Mucosa of descending colon (tissue), 3 donors: ENCODE results near the gene IRF7. TPM values are rescaled to one million over a fixed set of nuclear protein-coding genes. Genes with fewer than 3 reads are reported as not detected.
A peak's percentile ranks its signal among the peaks of the same experiment; 100 is the strongest.

Source experiments
- ATAC-seq: fragments of 200-7000 bp; cut with Tn5 transposase; one replicate; pipeline ENCODE4 v1.9.1; 2020; ENCODE audit warnings: mild to moderate bottlenecking, moderate library complexity
- DNase-seq, 3 donors: peaks; one replicate each; pipeline ENCODE4 v3.0.0-alpha.2; 2020
- H3K36me3 ChIP-seq: fragments of 200-600 bp; one replicate; pipeline ENCODE4 v1.8.0; 2021; ENCODE audit warnings: low read depth, mild to moderate bottlenecking
- H3K4me1 ChIP-seq: fragments of 200-600 bp; one replicate; pipeline ENCODE4 v1.8.0; 2021; ENCODE audit warnings: low read depth, mild to moderate bottlenecking
- H3K4me3 ChIP-seq: fragments of 200-600 bp; one replicate; pipeline ENCODE4 v1.8.0; 2021; ENCODE audit warnings: mild to moderate bottlenecking
- H3K9me3 ChIP-seq: fragments of 200-600 bp; one replicate; pipeline ENCODE4 v1.8.0; 2021; ENCODE audit warnings: mild to moderate bottlenecking
- CTCF ChIP-seq: fragments of 200-600 bp; IDR thresholded peaks from one replicate; pipeline ENCODE4 v1.8.0; 2022; ENCODE audit warnings: antibody characterized with exemption, mild to moderate bottlenecking
- intact Hi-C, 2 donors: fragments of 100-400 bp; cut with DNase I in 1 of 2; cut with micrococcal nuclease in 1 of 2; formaldehyde crosslinking; loops; one replicate each; pipeline versions ENCODE4 v1.11.0 to v1.11.1; 2022; cut with DNase I, micrococcal nuclease
- total RNA-seq, 3 donors: library from RNA; stranded (reverse); fragmentation: NEBNext Ultra II Directional in 2 of 3; extraction: Animal tissue kit (Norgen Biotek cat#: 25700) in 2 of 3; gene quantifications; one replicate each; pipeline versions ENCODE4 v1.2.1 to v1.2.4, GENCODE V29; 2021 to 2023
- donor health status: DM: no; HTN: no; CAD: no; lungs with moderate emphysema.
- donor health status: DM: no; HTN: no; CAD: no.
- donor health status: DM: no; HTN: yes; CAD: no.

IRF7 gene
- total RNA-seq, 3 donors from 2014 or later: 26.9 to 36.1 (median 27.8) TPM

- DNase-seq: peak in 1 of 3 donors; percentile 19
- Histone ChIP-seq H3K4me3 (no peak overlapping the region), H3K4me1 (no peaks in the 10 kb centered on the region), H3K36me3 (peaks cover 4% of the 10 kb centered on the region), H3K9me3 (no peaks in the 10 kb centered on the region)
- no peak for ATAC-seq
- TF ChIP-seq CTCF: no peak
- intact Hi-C loops: no loop called here
These were observed 17.6 kb downstream of the IRF7 start for GRCh38 chr11:598005-598680.

- no peak for TF ChIP-seq CTCF
- no peaks in the 10 kb centered on the region for H3K4me1 ChIP-seq
- peak; percentile 22 for ATAC-seq
These were observed 18.5 kb downstream of the IRF7 start for GRCh38 chr11:597166-597725.

GRCh38 chr11:596374-596773 is 19.4 kb downstream of the IRF7 start:
- TF ChIP-seq CTCF: no peak
- DNase-seq (peak in 1 of 3 donors; percentile 25), ATAC-seq (no peak)
- intact Hi-C loops: no loop called here
- Histone ChIP-seq H3K9me3 (no peaks in the 10 kb centered on the region), H3K36me3 (peaks cover 8% of the 10 kb centered on the region), H3K4me1 (no peaks in the 10 kb centered on the region), H3K4me3 (no peak overlapping the region)

More at GRCh38 chr11:597166-597725, 18.5 kb downstream of the IRF7 start:
- no peak overlapping the region for H3K4me3 ChIP-seq
- H3K36me3 ChIP-seq: peaks cover 8% of the 10 kb centered on the region
- intact Hi-C loops: no loop called here
- H3K9me3 ChIP-seq: no peaks in the 10 kb centered on the region
- no peak for DNase-seq

GRCh38 chr11:595400-595799 is 20.4 kb downstream of the IRF7 start:
- ATAC-seq (no peak), DNase-seq (no peak)
- no peak for TF ChIP-seq CTCF
- no peak overlapping the region for H3K4me3 ChIP-seq
- H3K4me1 ChIP-seq: no peaks in the 10 kb centered on the region
- H3K9me3 ChIP-seq: no peaks in the 10 kb centered on the region
- intact Hi-C loops: no loop called here
- peaks cover 8% of the 10 kb centered on the region for H3K36me3 ChIP-seq

- ATAC-seq: no peak
- intact Hi-C loops: no loop called here
- no peaks in the 10 kb centered on the region for H3K4me1 ChIP-seq
- H3K9me3 ChIP-seq: no peaks in the 10 kb centered on the region
- no peak overlapping the region for H3K4me3 ChIP-seq
- peaks cover 8% of the 10 kb centered on the region for H3K36me3 ChIP-seq
- no peak for TF ChIP-seq CTCF
- DNase-seq: peak in 1 of 3 donors; percentile 24
These were observed 22.4 kb downstream of the IRF7 start for GRCh38 chr11:593347-593746.
